ENCODE data around the gene SOHLH1.
A peak's percentile ranks its signal among the peaks of the same experiment; 100 is the strongest.

The SOHLH1 gene

GRCh38 chr9:135727257-135727875 lies 28.1 kb upstream of the SOHLH1 start:
- no peak overlapping the region for H3K4me3 ChIP-seq (ENCODE audit: low read length)
- H3K9me3 ChIP-seq (ENCODE audit: insufficient read depth, low read depth, low read length) = peaks cover 4% of the 10 kb centered on the region; the same call in 1 of the 2 replicates
- no peak overlapping the region for H3K9ac ChIP-seq (ENCODE audit: low read depth, low read length)
- no peak overlapping the region for H3K27ac ChIP-seq (ENCODE audit: low read length)
- H3K36me3 ChIP-seq (ENCODE audit: insufficient read depth, low read depth, low read length) = no peaks in the 10 kb centered on the region
- no peaks in the 10 kb centered on the region for H3K27me3 ChIP-seq (ENCODE audit: insufficient read depth, low read length)
- H3K4me1 ChIP-seq (ENCODE audit: insufficient read depth, low read length) = no peaks in the 10 kb centered on the region

- H3K36me3 ChIP-seq (ENCODE audit: insufficient read depth, low read depth, low read length) = no peaks in the 10 kb centered on the region
- no peaks in the 10 kb centered on the region for H3K27me3 ChIP-seq (ENCODE audit: insufficient read depth, low read length)
- no peaks in the 10 kb centered on the region for H3K4me1 ChIP-seq (ENCODE audit: insufficient read depth, low read length)
- no peak overlapping the region for H3K4me3 ChIP-seq (ENCODE audit: low read length)
- peaks cover under 1% of the 10 kb centered on the region; the same call in 1 of the 2 replicates for H3K9me3 ChIP-seq (ENCODE audit: insufficient read depth, low read depth, low read length)
- no peak overlapping the region for H3K27ac ChIP-seq (ENCODE audit: low read length)
- H3K9ac ChIP-seq (ENCODE audit: low read depth, low read length) = no peak overlapping the region
Measured at GRCh38 chr9:135726138-135726853, 27.0 kb upstream of the SOHLH1 start.

GRCh38 chr9:135724186-135724787 lies 25.0 kb upstream of the SOHLH1 start:
- Histone ChIP-seq H3K9ac (ENCODE audit: low read depth, low read length) (no peak overlapping the region), H3K4me1 (ENCODE audit: insufficient read depth, low read length) (no peaks in the 10 kb centered on the region), H3K9me3 (ENCODE audit: insufficient read depth, low read depth, low read length) (no peaks in the 10 kb centered on the region)

GRCh38 chr9:135722365-135722764 lies 23.1 kb upstream of the SOHLH1 start:
- Histone ChIP-seq H3K9me3 (ENCODE audit: insufficient read depth, low read depth, low read length) (no peaks in the 10 kb centered on the region), H3K4me1 (ENCODE audit: insufficient read depth, low read length) (no peaks in the 10 kb centered on the region), H3K4me3 (ENCODE audit: low read length) (no peak overlapping the region), H3K27ac (ENCODE audit: low read length) (no peak overlapping the region), H3K9ac (ENCODE audit: low read depth, low read length) (no peak overlapping the region), H3K27me3 (ENCODE audit: insufficient read depth, low read length) (no peaks in the 10 kb centered on the region), H3K36me3 (ENCODE audit: insufficient read depth, low read depth, low read length) (no peaks in the 10 kb centered on the region)

More at GRCh38 chr9:135724186-135724787, 25.0 kb upstream of the SOHLH1 start:
- Histone ChIP-seq H3K27me3 (ENCODE audit: insufficient read depth, low read length) (no peaks in the 10 kb centered on the region), H3K36me3 (ENCODE audit: insufficient read depth, low read depth, low read length) (no peaks in the 10 kb centered on the region), H3K4me3 (ENCODE audit: low read length) (no peak overlapping the region), H3K27ac (ENCODE audit: low read length) (no peak overlapping the region)

GRCh38 chr9:135719472-135719871 lies 20.2 kb upstream of the SOHLH1 start:
- no peak overlapping the region for H3K4me3 ChIP-seq (ENCODE audit: low read length)

GRCh38 chr9:135718616-135719015 lies 19.3 kb upstream of the SOHLH1 start:
- Histone ChIP-seq H3K27ac (ENCODE audit: low read length) (no peak overlapping the region), H3K9me3 (ENCODE audit: insufficient read depth, low read depth, low read length) (no peaks in the 10 kb centered on the region), H3K27me3 (ENCODE audit: insufficient read depth, low read length) (peaks cover 30% of the 10 kb centered on the region), H3K36me3 (ENCODE audit: insufficient read depth, low read depth, low read length) (no peaks in the 10 kb centered on the region), H3K9ac (ENCODE audit: low read depth, low read length) (no peak overlapping the region), H3K4me1 (ENCODE audit: insufficient read depth, low read length) (no peaks in the 10 kb centered on the region), H3K4me3 (ENCODE audit: low read length) (no peak overlapping the region)

More at GRCh38 chr9:135719472-135719871, 20.2 kb upstream of the SOHLH1 start:
- Histone ChIP-seq H3K27me3 (ENCODE audit: insufficient read depth, low read length) (peaks cover 26% of the 10 kb centered on the region), H3K9me3 (ENCODE audit: insufficient read depth, low read depth, low read length) (no peaks in the 10 kb centered on the region), H3K27ac (ENCODE audit: low read length) (no peak overlapping the region), H3K36me3 (ENCODE audit: insufficient read depth, low read depth, low read length) (no peaks in the 10 kb centered on the region), H3K9ac (ENCODE audit: low read depth, low read length) (no peak overlapping the region), H3K4me1 (ENCODE audit: insufficient read depth, low read length) (no peaks in the 10 kb centered on the region)

- peaks cover 41% of the 10 kb centered on the region for H3K27me3 ChIP-seq (ENCODE audit: insufficient read depth, low read length)
Measured at GRCh38 chr9:135717410-135717809, 18.1 kb upstream of the SOHLH1 start.

GRCh38 chr9:135716045-135716444 lies 16.8 kb upstream of the SOHLH1 start:
- no peak overlapping the region for H3K27ac ChIP-seq (ENCODE audit: low read length)
- H3K9ac ChIP-seq (ENCODE audit: low read depth, low read length) = no peak overlapping the region
- no peak overlapping the region for H3K4me3 ChIP-seq (ENCODE audit: low read length)
- no peaks in the 10 kb centered on the region for H3K36me3 ChIP-seq (ENCODE audit: insufficient read depth, low read depth, low read length)
- no peaks in the 10 kb centered on the region for H3K9me3 ChIP-seq (ENCODE audit: insufficient read depth, low read depth, low read length)
- no peaks in the 10 kb centered on the region for H3K4me1 ChIP-seq (ENCODE audit: insufficient read depth, low read length)
- H3K27me3 ChIP-seq (ENCODE audit: insufficient read depth, low read length) = peaks cover 41% of the 10 kb centered on the region

More at GRCh38 chr9:135717410-135717809, 18.1 kb upstream of the SOHLH1 start:
- no peaks in the 10 kb centered on the region for H3K4me1 ChIP-seq (ENCODE audit: insufficient read depth, low read length)
- no peaks in the 10 kb centered on the region for H3K9me3 ChIP-seq (ENCODE audit: insufficient read depth, low read depth, low read length)
- H3K36me3 ChIP-seq (ENCODE audit: insufficient read depth, low read depth, low read length) = no peaks in the 10 kb centered on the region
- H3K27ac ChIP-seq (ENCODE audit: low read length) = no peak overlapping the region
- H3K4me3 ChIP-seq (ENCODE audit: low read length) = no peak overlapping the region
- no peak overlapping the region for H3K9ac ChIP-seq (ENCODE audit: low read depth, low read length)

GRCh38 chr9:135715056-135715595 lies 15.8 kb upstream of the SOHLH1 start:
- Histone ChIP-seq H3K4me3 (ENCODE audit: low read length) (peak overlapping the region; percentile 26; the same call in 1 of the 2 replicates), H3K4me1 (ENCODE audit: insufficient read depth, low read length) (no peaks in the 10 kb centered on the region), H3K9me3 (ENCODE audit: insufficient read depth, low read depth, low read length) (no peaks in the 10 kb centered on the region), H3K36me3 (ENCODE audit: insufficient read depth, low read depth, low read length) (no peaks in the 10 kb centered on the region), H3K9ac (ENCODE audit: low read depth, low read length) (no peak overlapping the region), H3K27ac (ENCODE audit: low read length) (no peak overlapping the region), H3K27me3 (ENCODE audit: insufficient read depth, low read length) (peaks cover 41% of the 10 kb centered on the region)

- no peaks in the 10 kb centered on the region for H3K9me3 ChIP-seq (ENCODE audit: insufficient read depth, low read depth, low read length)
- no peaks in the 10 kb centered on the region for H3K4me1 ChIP-seq (ENCODE audit: insufficient read depth, low read length)
- H3K4me3 ChIP-seq (ENCODE audit: low read length) = peak overlapping the region; percentile 26; the same call in 1 of the 2 replicates
- no peak overlapping the region for H3K9ac ChIP-seq (ENCODE audit: low read depth, low read length)
- no peak overlapping the region for H3K27ac ChIP-seq (ENCODE audit: low read length)
- no peaks in the 10 kb centered on the region for H3K36me3 ChIP-seq (ENCODE audit: insufficient read depth, low read depth, low read length)
- peaks cover 41% of the 10 kb centered on the region for H3K27me3 ChIP-seq (ENCODE audit: insufficient read depth, low read length)
Measured at GRCh38 chr9:135714242-135715055, 15.2 kb upstream of the SOHLH1 start.

GRCh38 chr9:135712613-135713295 lies 13.5 kb upstream of the SOHLH1 start:
- Histone ChIP-seq H3K36me3 (ENCODE audit: insufficient read depth, low read depth, low read length) (no peaks in the 10 kb centered on the region), H3K27ac (ENCODE audit: low read length) (no peak overlapping the region), H3K9me3 (ENCODE audit: insufficient read depth, low read depth, low read length) (no peaks in the 10 kb centered on the region), H3K4me3 (ENCODE audit: low read length) (no peak overlapping the region), H3K4me1 (ENCODE audit: insufficient read depth, low read length) (no peaks in the 10 kb centered on the region), H3K9ac (ENCODE audit: low read depth, low read length) (no peak overlapping the region), H3K27me3 (ENCODE audit: insufficient read depth, low read length) (peaks cover 41% of the 10 kb centered on the region)

Data from iPS-20b (cell line).